IPS-18c (cell line): ENCODE data around the gene HERPUD2.
A peak's percentile ranks its signal among the peaks of the same experiment; 100 is the strongest.

ENCODE experiments used
- H3K4me3 ChIP-seq: 2 replicates; pipeline ENCODE4 v1.7.0; 2013; ENCODE audit warnings: low read depth, mild to moderate bottlenecking, low read length, moderate library complexity; ENCODE audit not compliant: insufficient read depth
- H3K9me3 ChIP-seq: one replicate; pipeline ENCODE4 v1.6.1; 2013; ENCODE audit warnings: mild to moderate bottlenecking, low read length, moderate library complexity; ENCODE audit not compliant: control insufficient read depth, insufficient read depth

HERPUD2 gene, protein sequence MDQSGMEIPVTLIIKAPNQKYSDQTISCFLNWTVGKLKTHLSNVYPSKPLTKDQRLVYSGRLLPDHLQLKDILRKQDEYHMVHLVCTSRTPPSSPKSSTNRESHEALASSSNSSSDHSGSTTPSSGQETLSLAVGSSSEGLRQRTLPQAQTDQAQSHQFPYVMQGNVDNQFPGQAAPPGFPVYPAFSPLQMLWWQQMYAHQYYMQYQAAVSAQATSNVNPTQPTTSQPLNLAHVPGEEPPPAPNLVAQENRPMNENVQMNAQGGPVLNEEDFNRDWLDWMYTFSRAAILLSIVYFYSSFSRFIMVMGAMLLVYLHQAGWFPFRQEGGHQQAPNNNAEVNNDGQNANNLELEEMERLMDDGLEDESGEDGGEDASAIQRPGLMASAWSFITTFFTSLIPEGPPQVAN

DNA sequence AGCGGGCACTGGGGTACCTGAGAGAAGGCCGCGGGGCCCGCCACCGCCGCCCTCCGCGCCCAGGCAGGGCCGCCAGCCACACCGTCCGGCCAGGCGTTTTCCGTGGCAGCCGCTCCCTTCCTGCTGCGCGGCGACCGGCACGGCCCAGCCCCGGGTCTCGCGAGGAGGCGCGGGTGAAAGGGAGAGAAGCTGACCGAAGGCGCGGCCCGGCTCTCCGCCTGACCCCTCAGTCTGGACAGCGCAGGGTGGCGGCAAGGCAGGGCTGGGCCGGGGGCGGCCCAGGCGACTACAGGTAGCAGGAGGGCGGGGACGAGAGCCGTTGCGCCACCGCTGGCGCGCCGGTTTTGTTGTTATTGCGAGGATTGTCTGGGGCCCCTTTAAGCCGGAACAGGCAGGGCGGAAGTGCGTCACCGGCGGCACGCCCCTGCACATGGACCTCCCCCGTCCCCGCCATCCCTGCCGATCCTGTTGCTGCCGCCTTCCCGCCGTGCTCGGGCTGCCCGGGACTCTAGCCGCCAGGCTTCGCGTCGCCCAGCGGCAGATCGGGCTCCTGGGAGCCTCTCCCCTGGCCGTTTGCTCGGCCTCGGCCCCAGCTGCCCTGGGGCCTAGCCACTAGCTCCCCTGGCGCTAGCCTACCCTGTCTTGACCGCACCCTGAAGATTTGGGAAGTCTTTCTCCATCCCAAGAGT, at the start of gene HERPUD2:
Gene HERPUD2 (minus strand): TSS at position 352 of the 689 bp plus-strand sequence. CDS start 805 bp downstream, outside the sequence.
- Histone ChIP-seq H3K4me3 (peak within 1 kb of the TSS; percentile 86), H3K9me3 (no peaks in the 10 kb centered on the region)

DNA sequence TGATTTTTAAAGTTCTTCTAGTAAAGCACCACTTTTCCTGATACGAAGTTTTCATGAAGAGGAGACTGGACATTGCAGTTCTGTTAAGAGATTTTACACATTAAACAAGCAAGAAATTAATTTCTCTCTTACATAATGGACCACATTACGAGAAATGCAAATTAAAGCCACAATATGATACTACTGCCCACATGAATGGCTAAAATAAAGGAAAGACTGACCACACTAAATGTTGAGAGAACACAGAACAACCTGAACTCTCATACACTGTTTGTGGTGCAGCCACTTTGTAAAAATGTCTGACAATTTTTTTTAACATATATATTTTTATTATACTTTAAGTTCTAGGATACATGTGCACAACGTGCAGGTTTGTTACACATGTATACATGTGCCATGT, 44.0 kb upstream of the HERPUD2 start:
- Histone ChIP-seq H3K9me3 (no peaks in the 10 kb centered on the region), H3K4me3 (no peak overlapping the region)

DNA sequence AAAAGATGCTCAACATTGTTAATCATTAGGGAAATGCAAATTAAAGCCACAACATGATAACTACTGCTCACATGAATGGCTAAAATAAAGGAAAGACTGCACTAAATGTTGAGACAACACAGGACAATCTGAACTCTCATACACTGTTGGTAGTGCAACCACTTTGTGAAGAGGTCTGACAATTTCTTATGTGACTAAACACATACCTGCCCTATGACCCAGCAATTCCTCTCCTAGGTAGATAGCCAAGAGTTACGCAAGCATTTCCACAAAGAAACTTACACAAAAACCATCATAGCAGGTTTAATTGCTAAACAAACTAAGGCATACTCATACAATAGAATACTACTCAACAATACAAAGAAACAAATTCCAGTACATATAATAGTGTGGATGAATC, 41.8 kb upstream of the HERPUD2 start:
- H3K4me3 ChIP-seq: no peak overlapping the region
- no peaks in the 10 kb centered on the region for H3K9me3 ChIP-seq

DNA sequence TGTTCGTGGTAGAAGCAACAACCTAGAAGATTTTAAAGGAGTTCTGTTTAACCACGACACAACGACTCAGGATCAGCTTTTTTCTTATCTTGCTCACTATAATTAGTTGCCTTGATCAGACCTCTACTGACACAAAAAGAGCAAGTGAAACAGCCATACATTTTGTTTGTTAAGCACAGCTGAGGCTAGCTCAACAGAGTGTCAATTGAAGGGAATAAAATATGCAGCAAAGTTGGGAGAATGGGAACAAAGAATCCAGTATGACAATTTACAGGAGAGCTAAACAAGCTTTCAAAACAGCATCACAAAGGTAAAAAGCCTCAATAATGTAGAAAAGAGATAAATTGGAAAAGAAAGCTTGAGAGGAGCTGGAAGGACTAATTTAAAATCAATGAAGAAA, 40.5 kb upstream of the HERPUD2 start:
- Histone ChIP-seq H3K4me3 (no peak overlapping the region), H3K9me3 (no peaks in the 10 kb centered on the region)

DNA sequence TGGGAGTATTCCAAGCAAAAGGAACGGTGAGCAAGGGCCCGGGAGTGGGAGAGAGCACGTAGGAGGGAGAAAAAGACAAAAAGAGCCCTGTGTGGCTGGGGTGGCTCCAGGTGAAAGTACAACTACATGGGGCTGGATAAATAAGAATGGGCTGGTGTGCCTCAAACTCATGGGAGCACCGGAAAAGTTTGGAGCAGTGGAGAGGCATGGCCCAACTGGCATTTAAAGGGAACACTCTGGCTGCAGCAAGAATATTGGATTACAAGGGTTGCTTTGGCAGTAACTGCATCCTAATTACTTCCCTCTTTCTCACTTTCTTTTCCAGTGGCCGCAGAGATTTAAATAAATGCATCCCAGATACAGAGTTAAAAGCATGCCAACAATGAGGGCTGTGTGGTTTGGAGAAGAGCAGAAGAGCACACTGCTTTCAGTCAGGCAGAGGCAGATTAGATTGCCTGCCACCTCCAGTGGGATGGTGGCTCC, 39.1 kb upstream of the HERPUD2 start:
- H3K4me3 ChIP-seq: no peak overlapping the region
- no peaks in the 10 kb centered on the region for H3K9me3 ChIP-seq

DNA sequence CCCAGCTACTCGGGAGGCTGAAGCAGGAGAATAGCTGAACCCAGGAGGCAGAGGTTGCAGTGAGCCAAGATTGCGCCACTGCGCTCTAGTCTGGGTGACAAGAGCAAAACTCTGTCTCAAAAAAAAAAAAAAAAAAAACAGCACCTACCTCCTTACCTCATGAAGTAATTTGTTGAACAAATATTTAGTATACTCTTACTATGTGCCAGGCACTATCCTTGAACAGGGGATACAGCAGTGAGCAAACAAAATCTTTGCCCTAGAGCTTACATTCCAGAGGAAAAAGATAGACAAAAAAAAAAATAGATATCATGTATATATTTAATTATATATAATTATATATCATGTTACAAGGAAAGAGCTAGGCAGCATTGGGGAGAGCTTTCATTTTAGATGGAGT, 36.4 kb upstream of the HERPUD2 start:
- Histone ChIP-seq H3K4me3 (no peak overlapping the region), H3K9me3 (no peaks in the 10 kb centered on the region)

DNA sequence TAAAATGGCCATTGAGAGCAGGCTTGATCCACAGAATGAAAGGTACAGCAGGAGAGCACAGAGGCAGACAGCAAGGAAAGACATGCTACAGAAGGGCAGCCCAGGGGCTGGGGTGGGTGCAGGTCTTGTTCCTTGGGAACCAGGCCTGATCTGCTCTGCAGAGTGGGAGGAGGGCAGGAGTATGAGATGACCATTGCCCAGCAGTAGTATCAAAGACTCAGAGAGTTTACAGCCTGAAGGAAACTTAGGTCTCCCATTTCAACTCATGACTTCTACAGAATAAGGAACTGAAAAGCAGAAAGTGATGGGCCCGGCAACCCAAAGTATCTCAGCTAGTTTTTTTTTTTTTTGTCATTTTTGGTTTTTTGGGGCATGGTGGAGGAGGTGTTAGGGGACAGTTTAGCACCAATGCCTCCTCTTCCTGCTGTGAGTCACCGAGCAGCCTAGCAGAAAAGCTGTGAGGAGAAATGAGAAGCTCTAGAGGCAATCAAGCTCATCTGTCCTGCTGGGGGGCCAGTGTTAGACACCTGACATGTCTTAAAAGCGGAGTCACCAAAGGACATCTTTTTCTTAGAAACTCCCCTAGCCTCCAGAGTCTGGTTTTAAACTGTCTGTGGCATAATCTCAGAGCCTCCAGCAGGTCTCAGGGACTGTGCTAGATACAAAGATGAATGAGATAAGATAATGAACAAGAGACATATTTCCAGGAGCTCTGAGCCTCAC, 34.3 kb upstream of the HERPUD2 start:
- Histone ChIP-seq H3K9me3 (no peaks in the 10 kb centered on the region), H3K4me3 (no peak overlapping the region)

DNA sequence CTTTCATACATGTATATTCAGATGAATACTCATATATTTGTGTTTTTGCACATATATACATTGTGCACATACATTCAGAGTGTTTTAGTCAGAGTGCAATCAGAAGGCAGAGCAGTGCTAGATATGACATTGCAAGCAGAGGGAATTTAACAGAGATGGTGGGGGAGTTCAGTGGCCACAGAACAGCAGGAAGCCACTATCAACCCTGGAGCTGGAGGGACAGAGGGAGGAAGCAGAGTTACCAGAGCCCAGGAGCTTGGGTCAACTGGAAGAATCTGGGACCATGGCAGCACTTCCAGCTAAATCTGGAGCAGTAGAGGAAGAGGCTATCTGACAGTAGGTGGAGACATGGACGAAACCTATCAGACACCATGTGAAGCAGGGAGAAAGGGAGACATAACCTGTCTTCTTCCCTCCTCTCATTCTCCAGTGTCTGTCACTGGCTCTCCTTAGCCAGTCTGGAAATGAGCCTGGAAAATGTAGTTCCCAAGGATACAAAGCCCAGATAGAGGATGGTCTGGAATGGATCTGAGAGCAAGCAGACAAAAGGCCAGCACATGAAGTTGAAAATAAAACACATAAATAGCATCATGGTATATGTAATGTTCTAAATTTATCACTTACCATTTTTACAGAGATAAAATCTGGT, 33.6 kb upstream of the HERPUD2 start:
- no peak overlapping the region for H3K4me3 ChIP-seq
- no peaks in the 10 kb centered on the region for H3K9me3 ChIP-seq

DNA sequence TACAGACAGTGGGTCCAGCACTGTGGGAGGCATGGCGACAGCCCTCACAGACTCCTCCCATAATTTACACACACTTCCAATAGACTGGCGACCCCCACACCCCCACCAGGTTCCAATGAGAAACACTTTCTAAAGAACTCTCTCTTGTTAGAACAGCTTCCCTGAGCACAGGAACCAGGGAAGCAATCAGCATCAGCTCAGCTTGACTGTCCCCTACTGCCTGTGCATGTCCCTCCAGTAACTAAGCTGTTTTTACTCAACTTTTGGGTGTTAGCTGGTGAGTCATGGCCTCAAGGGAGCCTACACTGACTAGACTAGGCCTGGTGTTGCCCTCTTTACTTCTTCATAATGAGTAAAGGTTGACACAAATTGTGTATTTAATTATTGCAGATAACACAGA, 32.6 kb upstream of the HERPUD2 start:
- H3K9me3 ChIP-seq: no peaks in the 10 kb centered on the region
- H3K4me3 ChIP-seq: no peak overlapping the region

DNA sequence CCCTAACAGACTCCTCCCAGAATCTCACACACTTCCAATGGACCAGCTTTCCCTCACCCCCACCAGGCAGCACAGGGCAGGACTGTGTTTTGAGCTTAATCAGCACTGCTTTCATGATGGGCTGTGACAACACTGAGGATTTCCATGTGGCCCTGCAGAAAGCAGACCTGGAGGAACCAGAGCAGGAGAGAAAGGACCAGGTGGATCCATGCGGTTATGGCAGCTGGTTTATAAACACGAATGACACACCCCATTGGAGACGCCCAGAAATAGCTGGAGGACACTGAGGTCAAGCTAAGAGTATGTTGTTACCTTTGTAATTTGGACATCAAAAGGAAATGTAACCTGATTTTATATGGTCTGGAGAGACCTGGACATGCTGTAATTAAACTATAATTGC, 31.7 kb upstream of the HERPUD2 start:
- no peak overlapping the region for H3K4me3 ChIP-seq
- H3K9me3 ChIP-seq: no peaks in the 10 kb centered on the region

DNA sequence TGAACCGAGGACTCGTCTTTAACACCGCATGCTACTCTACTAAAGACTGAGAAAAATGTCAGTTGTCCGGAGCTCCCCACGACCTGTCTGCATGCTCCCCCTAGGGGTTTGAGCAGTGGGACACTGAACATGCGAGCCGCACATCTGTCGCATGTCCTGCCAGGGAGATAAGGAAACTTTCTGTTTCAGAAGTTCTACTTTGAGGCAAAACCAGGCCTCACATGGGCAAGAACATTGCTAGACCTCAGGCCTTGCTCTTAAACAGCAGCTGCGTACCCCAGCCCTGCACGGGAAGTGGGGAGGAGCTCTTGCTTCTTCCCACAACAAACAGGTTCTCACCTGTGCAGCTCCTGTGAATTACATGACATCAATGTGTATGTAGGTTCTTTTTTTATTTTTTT, 30.3 kb upstream of the HERPUD2 start:
- H3K9me3 ChIP-seq: no peaks in the 10 kb centered on the region
- no peak overlapping the region for H3K4me3 ChIP-seq

DNA sequence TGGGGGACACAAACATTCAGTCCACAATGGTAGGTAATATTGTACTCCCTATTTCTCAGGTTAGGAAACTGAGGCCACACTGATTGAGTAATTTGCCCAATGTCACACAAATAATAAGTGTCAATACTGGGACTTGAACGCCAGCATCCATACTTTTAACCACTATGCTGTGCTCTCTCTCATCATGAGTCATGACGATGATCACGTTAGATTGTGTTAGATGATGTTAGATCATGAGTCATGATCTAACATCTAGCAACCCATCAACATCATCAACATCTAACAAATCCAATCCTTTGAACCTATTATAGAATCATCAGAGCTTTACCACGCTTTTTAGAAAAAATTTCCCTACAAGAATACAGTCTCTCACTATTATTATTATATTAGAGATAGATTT, 28.1 kb upstream of the HERPUD2 start:
- H3K9me3 ChIP-seq: no peaks in the 10 kb centered on the region
- H3K4me3 ChIP-seq: no peak overlapping the region

DNA sequence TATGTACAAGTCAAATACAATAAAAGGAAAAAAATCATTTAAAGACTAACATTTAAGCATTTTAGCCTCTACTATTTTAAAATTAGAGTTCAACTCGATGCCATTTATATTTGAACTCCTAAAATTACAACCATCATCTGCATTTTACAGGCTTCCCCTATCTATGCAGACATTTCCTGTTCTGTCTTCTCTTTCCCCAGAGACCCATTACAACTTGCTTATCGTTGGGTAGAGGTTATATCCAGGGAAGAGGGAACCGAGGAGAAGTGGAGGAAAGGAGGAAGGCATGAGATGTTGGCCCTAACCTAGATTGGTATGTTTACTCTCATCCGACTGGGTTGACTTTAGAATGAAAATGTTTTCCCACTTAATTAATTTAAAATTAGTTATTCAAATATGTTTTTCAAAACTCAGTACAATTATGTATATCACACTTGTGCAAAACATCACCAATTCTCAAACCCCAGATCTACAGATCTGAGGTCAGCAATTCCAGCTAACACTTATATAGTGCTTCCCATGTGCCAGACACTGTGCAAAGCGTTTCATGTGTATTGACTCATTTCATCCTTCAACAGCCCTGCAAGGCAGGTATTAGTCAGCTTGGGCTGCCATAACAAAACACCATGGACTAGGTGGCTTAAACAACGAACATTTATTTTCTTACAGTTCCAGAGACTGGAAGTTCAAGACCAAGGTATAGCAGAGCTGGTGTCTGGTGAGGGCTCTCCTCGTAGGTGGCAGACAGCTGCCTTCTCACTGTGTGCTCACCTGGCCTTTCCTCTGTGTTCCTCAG, 27.3 kb upstream of the HERPUD2 start:
- H3K4me3 ChIP-seq: no peak overlapping the region
- H3K9me3 ChIP-seq: no peaks in the 10 kb centered on the region

DNA sequence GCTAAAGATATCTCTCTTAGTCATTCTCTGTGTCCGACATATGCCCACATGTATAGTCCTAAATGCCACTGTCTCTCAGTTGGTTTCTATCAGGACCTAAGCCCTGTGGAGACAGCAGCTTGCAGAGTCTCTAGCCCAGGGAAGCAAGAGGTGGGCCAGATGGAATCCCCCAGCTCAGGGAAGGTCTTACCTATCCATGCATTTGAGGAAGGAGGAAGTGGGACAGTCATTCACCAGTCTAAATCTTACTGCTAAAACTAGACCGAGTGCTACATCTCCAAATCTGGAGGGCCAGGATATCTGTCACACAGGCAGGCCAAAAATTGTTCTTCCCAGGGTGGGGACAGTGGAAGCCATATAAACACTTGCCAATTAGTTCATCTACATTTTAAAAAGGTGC, 26.4 kb upstream of the HERPUD2 start:
- H3K4me3 ChIP-seq: no peak overlapping the region
- no peaks in the 10 kb centered on the region for H3K9me3 ChIP-seq

DNA sequence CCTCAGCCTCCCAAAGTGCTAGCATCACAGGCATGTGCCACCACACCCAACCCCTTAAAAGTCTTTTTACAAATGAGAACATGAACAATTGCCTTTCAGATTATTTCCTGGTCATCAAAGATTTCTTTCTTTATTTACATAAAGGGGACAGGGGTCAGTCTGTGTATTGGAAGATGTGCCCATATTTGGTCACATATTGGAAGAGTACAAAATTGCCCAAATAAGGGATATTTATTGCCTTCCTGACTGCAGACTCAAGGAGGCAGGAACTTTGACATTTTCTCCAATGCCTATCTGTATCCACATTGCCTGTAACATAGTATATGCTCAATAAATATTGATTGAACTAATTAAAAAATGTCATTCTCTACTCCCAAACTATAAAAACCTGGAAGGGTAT, 25.9 kb upstream of the HERPUD2 start:
- Histone ChIP-seq H3K9me3 (no peaks in the 10 kb centered on the region), H3K4me3 (no peak overlapping the region)

DNA sequence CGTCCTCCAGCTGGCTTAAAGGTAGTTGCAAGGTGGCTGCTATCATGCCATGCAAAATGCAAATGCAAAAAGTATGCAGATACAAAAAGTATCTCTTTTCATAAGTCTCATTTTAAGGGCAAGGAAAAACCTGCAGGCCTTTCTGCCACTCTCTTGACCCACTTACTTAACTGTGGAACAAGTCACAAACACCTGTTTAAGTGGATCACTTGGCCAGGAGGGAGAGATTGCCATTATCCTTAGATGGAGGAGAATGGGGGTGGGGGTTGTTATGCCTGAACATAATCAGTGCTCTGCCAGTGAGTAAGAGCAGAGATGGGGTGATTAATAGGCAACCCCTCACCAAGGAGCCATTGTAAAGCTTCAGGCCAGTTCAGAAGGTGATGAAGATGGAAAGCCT, 25.1 kb upstream of the HERPUD2 start:
- Histone ChIP-seq H3K9me3 (no peaks in the 10 kb centered on the region), H3K4me3 (no peak overlapping the region)

DNA sequence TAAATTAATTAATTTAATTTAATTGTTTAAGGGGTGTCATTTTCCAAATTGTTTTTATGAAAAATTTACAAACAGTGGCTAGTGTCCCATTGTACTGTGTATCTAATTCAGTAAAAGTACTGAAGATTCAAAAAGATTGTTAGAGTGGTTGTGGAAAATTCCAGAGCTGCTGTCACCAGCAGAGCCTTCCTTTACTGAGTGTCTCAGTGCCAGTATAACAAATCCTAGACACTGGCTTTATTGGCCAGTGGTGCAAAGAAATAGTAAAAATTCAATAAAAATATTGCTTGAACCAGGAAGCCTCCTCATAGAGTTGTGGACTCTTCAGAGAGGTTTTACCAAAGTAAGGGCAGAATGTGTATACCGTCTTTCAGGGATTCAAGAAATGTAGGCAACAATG, 23.1 kb upstream of the HERPUD2 start:
- no peak overlapping the region for H3K4me3 ChIP-seq
- no peaks in the 10 kb centered on the region for H3K9me3 ChIP-seq
